Ovary (tissue), 9 donors: ENCODE data around the gene PIPOX. TPM values are rescaled to one million over a fixed set of nuclear protein-coding genes. Genes with fewer than 3 reads are reported as not detected.
A peak's percentile ranks its signal among the peaks of the same experiment; 100 is the strongest.

Experiments
- DNase-seq, 5 donors: peaks; one replicate each; pipeline ENCODE4 v3.0.0-alpha.2; 2019 to 2020
- H3K27ac ChIP-seq, 2 donors: fragments of 200-600 bp; one replicate each; pipeline versions ENCODE4 v1.5.1 to v1.8.0; 2019 to 2022
- H3K27me3 ChIP-seq: fragments of 200-600 bp; one replicate; pipeline ENCODE4 v1.8.0; 2022
- H3K36me3 ChIP-seq: fragments of 200-600 bp; sonication (generic); one replicate; pipeline ENCODE4 v1.5.1; 2019
- H3K4me1 ChIP-seq: one replicate; pipeline ENCODE4 v1.8.1; 2013; ENCODE audit warnings: mild to moderate bottlenecking, moderate library complexity; ENCODE audit not compliant: insufficient read depth
- H3K4me3 ChIP-seq: fragments of 200-600 bp; sonication (generic); one replicate; pipeline ENCODE4 v1.5.1; 2017
- H3K9me3 ChIP-seq, 2 donors: fragments of 200-600 bp in 1 of 2; sonication (generic) in 1 of 2; one replicate each; pipeline versions ENCODE4 v1.5.1 to v1.8.1; 2013 to 2019; ENCODE audit warnings: mild to moderate bottlenecking in 1 of 2, moderate library complexity in 1 of 2
- CTCF ChIP-seq, 3 donors: fragments of 450-650 bp in 2 of 3; fragments of 200-600 bp in 1 of 3; IDR thresholded peaks; one replicate each; pipeline versions ENCODE4 v1.5.1 to v1.8.0; 2016 to 2022; ENCODE audit warnings: antibody characterized with exemption in 3 of 3, mild to moderate bottlenecking in 1 of 3
- EP300 ChIP-seq: sonication (generic); formaldehyde crosslinking; IDR thresholded peaks from one replicate; pipeline ENCODE4 v1.6.1; 2017; ENCODE audit warnings: antibody characterized with exemption
- POLR2A ChIP-seq: fragments of 450-650 bp; IDR thresholded peaks from one replicate; pipeline ENCODE4 v1.6.1; 2017; ENCODE audit warnings: antibody characterized with exemption, mild to moderate bottlenecking, moderate library complexity
- WGBS, 3 donors: extraction: QIAGEN DNeasy Blood & Tissue Kit in 1 of 3; methylation state at CpG; one replicate each; pipeline versions ENCODE4 v1.1.5 to v1.1.7; 2013 to 2017; 5-methylcytosine and 5-hydroxymethylcytosine counted together
- intact Hi-C, 4 donors: fragments of 100-400 bp; cut with DNase I; formaldehyde crosslinking; loops; one replicate each; pipeline versions ENCODE4 v1.11.0 to v1.15.1; 2022 to 2023
- polyA plus RNA-seq, 2 donors: library from polyadenylated mRNA; stranded (reverse); fragments of 200-250 nt in 1 of 2; fragments of 350-450 nt in 1 of 2; fragmentation: Illumina TruSeq in 1 of 2; extraction: RNeasy Lipid Tissue Mini Kit (QIAGEN cat#74804) in 1 of 2; gene quantifications; one replicate each; pipeline ENCODE4 v1.2.3, GENCODE V29; 2013 to 2014
- total RNA-seq, 7 donors: library from RNA; depleted of rRNA in 2 of 7; stranded (reverse); fragments of >200 nt in 2 of 7; fragmentation: NEBNext Ultra II Directional in 3 of 7; extraction: Animal tissue kit (Norgen Biotek cat#: 25700) in 3 of 7; gene quantifications; one replicate each; pipeline versions ENCODE4 v1.1.0 to v1.2.4, GENCODE V29; 2016 to 2023
- donor health status: DM: no; HTN: no; CAD: no; lungs with moderate emphysema.
- donor health status: DM: no; HTN: no; CAD: no.
- donor health status: Bipolar disorder and iron deficiency.
- donor health status: DM: yes; HTN: yes; CAD: no.
- donor health status: DM: no; HTN: no; CAD: no.
- donor health status: DM: yes; HTN: yes; CAD: no.

Gene PIPOX
- total and polyA plus RNA-seq, 9 donors, result 0.82 to 4.9 (median 2.1) TPM

- WGBS, 3 donors, result 72 to 79% (median 77%) methylated on average over 5 of the region's 5 CpGs
- H3K27me3 ChIP-seq, result no peaks in the 10 kb centered on the region
- H3K9me3 ChIP-seq, result no peaks in the 10 kb centered on the region
- H3K36me3 ChIP-seq, result no peaks in the 10 kb centered on the region
- H3K27ac ChIP-seq, result no peak overlapping the region
- no peak overlapping the region for H3K4me3 ChIP-seq
- H3K4me1 ChIP-seq, result peaks cover 2% of the 10 kb centered on the region
- TF ChIP-seq CTCF (IDR thresholded peaks at IDR 0.05) (no peak), POLR2A (no peak), EP300 (no peak)
- no peak for DNase-seq
- intact Hi-C loops, result no loop called here
Measured at GRCh38 chr17:29036584-29036983, 6.4 kb upstream of the PIPOX start.

- Histone ChIP-seq H3K4me3 (no peak overlapping the region), H3K9me3 (no peaks in the 10 kb centered on the region), H3K27ac (no peak overlapping the region), H3K36me3 (no peaks in the 10 kb centered on the region), H3K27me3 (no peaks in the 10 kb centered on the region), H3K4me1 (peaks cover 2% of the 10 kb centered on the region)
- no peak for DNase-seq
- 66 to 67% (median 67%) methylated on average over 10 of the region's 10 CpGs for WGBS, 3 donors
- TF ChIP-seq POLR2A, result no peak
- no peak for TF ChIP-seq CTCF (IDR thresholded peaks at IDR 0.05)
- TF ChIP-seq EP300, result no peak
- intact Hi-C loops, result loop anchor here in 1 of 4 donors (2.0 kb wide), 1 partner anchor 19 kb away; no protein-coding TSS in a partner anchor
Measured at GRCh38 chr17:29037739-29038084, 5.2 kb upstream of the PIPOX start.

- Histone ChIP-seq H3K4me1 (peaks cover 3% of the 10 kb centered on the region), H3K9me3 (no peaks in the 10 kb centered on the region), H3K27ac (no peak overlapping the region), H3K4me3 (no peak overlapping the region), H3K27me3 (no peaks in the 10 kb centered on the region), H3K36me3 (no peaks in the 10 kb centered on the region)
- intact Hi-C loops, result loop anchor here in 1 of 4 donors (2.0 kb wide), 1 partner anchor 19 kb away; no protein-coding TSS in a partner anchor
- no peak for TF ChIP-seq POLR2A
- no peak for TF ChIP-seq CTCF (IDR thresholded peaks at IDR 0.05)
- TF ChIP-seq EP300, result no peak
- no peak for DNase-seq
- WGBS, 3 donors, result 10 to 16% (median 11%) methylated on average over 15 of the region's 15 CpGs
Measured at GRCh38 chr17:29038085-29038795, 4.7 kb upstream of the PIPOX start.

- Histone ChIP-seq H3K4me1 (peaks cover 3% of the 10 kb centered on the region), H3K9me3 (no peaks in the 10 kb centered on the region), H3K27ac (no peak overlapping the region), H3K4me3 (no peak overlapping the region), H3K27me3 (no peaks in the 10 kb centered on the region), H3K36me3 (no peaks in the 10 kb centered on the region)
- TF ChIP-seq POLR2A (no peak), EP300 (no peak), CTCF (IDR thresholded peaks at IDR 0.05) (no peak)
- DNase-seq, result peak in 1 of 5 donors; percentile 33
- WGBS, 3 donors, result 36 to 57% (median 42%) methylated on average over 13 of the region's 13 CpGs
- intact Hi-C loops, result loop anchor here in 1 of 4 donors (2.0 kb wide), 1 partner anchor 21 kb away; no protein-coding TSS in a partner anchor
Measured at GRCh38 chr17:29039764-29040598, 3.0 kb upstream of the PIPOX start.
